Calu3 (cell line): ENCODE data around the gene LBHD2. TPM values are rescaled to one million over a fixed set of nuclear protein-coding genes. Genes with fewer than 3 reads are reported as not detected.

Experiments used
- BruUV-seq: library from RNA; stranded (reverse); fragments of 400-500 nt; replicated peaks from 2 replicates; lab custom pipeline; 2021; lab: Mats Ljungman, UMichigan
- CTCF ChIA-PET: fragments of 300-600 bp; sonication (Branson Sonifier 250); formaldehyde crosslinking; loops from one replicate; lab custom pipeline; 2022; ENCODE audit warnings: antibody characterized with exemption; lab: Charles Lee
- DNase-seq: peaks from one replicate; pipeline ENCODE4 v3.0.0; 2022
- H3K27ac Mint-ChIP-seq: one replicate; pipeline ENCODE4 v1.8.0; 2022; ENCODE audit warnings: mixed read lengths; ENCODE audit not compliant: unreplicated experiment
- H3K27me3 Mint-ChIP-seq: one replicate; pipeline ENCODE4 v1.8.0; 2022; ENCODE audit warnings: mixed read lengths; ENCODE audit not compliant: unreplicated experiment
- H3K36me3 Mint-ChIP-seq: one replicate; pipeline ENCODE4 v1.8.0; 2022; ENCODE audit warnings: mild to moderate bottlenecking, moderate library complexity, mixed read lengths; ENCODE audit not compliant: insufficient read depth, unreplicated experiment
- H3K4me1 Mint-ChIP-seq: one replicate; pipeline ENCODE4 v1.8.0; 2022; ENCODE audit warnings: mild to moderate bottlenecking, low read depth, mixed read lengths; ENCODE audit not compliant: unreplicated experiment
- H3K4me3 Mint-ChIP-seq: one replicate; pipeline ENCODE4 v1.8.0; 2022; ENCODE audit warnings: mild to moderate bottlenecking, low read depth, moderate library complexity, mixed read lengths; ENCODE audit not compliant: unreplicated experiment
- H3K9me3 Mint-ChIP-seq: one replicate; pipeline ENCODE4 v1.8.0; 2022; ENCODE audit warnings: low read depth, mixed read lengths; ENCODE audit not compliant: unreplicated experiment
- intact Hi-C: fragments of 100-400 bp; cut with micrococcal nuclease; formaldehyde crosslinking; loops from one replicate; pipeline ENCODE4 v1.10.0; 2022; ENCODE audit not compliant: unreplicated experiment
- total RNA-seq: library from RNA; stranded (reverse); gene quantifications from 2 replicates; pipeline ENCODE4 v1.2.3, GENCODE V29; 2022
- TF ChIP-seq, protein P1 (sequence below): fragments of 200-600 bp; IDR thresholded peaks from one replicate; pipeline ENCODE4 v1.8.0; 2022; ENCODE audit warnings: antibody characterized with exemption; ENCODE audit not compliant: unreplicated experiment

Gene LBHD2
- total RNA-seq, 1 experiment from 2014 or later: not detected

DNA sequence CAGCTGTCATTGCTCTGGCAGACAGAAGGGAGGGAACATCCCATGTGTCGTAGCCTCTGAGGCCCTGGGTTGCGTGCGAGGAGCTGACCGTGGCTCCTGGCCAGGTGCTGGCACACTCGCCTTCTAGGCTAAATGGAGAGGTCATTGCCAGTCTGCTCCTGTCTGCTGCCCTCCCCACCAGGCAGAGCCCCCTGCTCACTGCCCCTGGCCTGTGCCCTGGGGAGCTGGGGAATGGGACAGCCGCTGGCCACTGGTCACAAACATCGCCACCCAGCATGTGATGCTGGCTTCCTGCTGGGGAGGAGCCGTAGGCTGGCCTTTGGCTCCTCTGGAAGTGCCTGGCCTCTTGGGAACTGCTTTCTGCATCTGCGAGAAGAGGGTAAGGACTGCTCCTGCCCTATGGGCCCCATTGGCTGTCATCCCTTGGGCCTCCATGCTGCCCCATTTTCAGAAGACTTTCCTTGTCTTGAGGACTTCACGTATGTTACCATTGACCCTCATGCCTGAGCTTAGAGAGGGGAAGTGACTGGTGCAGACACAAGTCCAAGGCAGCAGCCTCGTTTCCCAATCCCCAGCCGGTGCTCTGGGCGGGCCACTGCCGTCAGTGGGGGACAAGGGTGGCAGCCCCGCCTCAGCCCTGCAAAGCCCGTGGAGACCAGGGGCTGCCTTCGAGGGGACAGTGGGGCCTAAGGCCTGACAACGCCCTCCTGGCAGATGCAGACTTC is 37.3 kb downstream of the LBHD2 start:
- TF ChIP-seq, protein P1, sequence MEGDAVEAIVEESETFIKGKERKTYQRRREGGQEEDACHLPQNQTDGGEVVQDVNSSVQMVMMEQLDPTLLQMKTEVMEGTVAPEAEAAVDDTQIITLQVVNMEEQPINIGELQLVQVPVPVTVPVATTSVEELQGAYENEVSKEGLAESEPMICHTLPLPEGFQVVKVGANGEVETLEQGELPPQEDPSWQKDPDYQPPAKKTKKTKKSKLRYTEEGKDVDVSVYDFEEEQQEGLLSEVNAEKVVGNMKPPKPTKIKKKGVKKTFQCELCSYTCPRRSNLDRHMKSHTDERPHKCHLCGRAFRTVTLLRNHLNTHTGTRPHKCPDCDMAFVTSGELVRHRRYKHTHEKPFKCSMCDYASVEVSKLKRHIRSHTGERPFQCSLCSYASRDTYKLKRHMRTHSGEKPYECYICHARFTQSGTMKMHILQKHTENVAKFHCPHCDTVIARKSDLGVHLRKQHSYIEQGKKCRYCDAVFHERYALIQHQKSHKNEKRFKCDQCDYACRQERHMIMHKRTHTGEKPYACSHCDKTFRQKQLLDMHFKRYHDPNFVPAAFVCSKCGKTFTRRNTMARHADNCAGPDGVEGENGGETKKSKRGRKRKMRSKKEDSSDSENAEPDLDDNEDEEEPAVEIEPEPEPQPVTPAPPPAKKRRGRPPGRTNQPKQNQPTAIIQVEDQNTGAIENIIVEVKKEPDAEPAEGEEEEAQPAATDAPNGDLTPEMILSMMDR: no peak
- Mint-ChIP-seq H3K27me3 (no peaks in the 10 kb centered on the region), H3K9me3 (no peaks in the 10 kb centered on the region), H3K4me3 (peak overlapping the region; percentile 41), H3K4me1 (peaks cover 31% of the 10 kb centered on the region), H3K27ac (no peak overlapping the region), H3K36me3 (peaks cover 44% of the 10 kb centered on the region)
- CTCF ChIA-PET: no interaction called here
- intact Hi-C loops: no loop called here
- no peak for DNase-seq
- no TSS peak for BruUV-seq

GRCh38 chr14:103121846-103122584 is 38.0 kb downstream of the LBHD2 start:
- intact Hi-C loops: no loop called here
- H3K9me3 Mint-ChIP-seq: no peaks in the 10 kb centered on the region
- BruUV-seq: no TSS peak
- peak overlapping the region; percentile 41 for H3K4me3 Mint-ChIP-seq
- peaks cover 42% of the 10 kb centered on the region for H3K36me3 Mint-ChIP-seq
- H3K27me3 Mint-ChIP-seq: no peaks in the 10 kb centered on the region
- CTCF ChIA-PET: no interaction called here
- peak overlapping the region; percentile 27 for H3K27ac Mint-ChIP-seq
- TF ChIP-seq, protein P1: no peak
- peaks cover 28% of the 10 kb centered on the region for H3K4me1 Mint-ChIP-seq
- DNase-seq: peak; percentile 92

GRCh38 chr14:103122585-103122946 is 38.6 kb downstream of the LBHD2 start:
- Mint-ChIP-seq H3K4me3 (peak overlapping the region; percentile 78), H3K27ac (peak overlapping the region; percentile 27), H3K36me3 (peaks cover 46% of the 10 kb centered on the region), H3K9me3 (no peaks in the 10 kb centered on the region), H3K27me3 (no peaks in the 10 kb centered on the region), H3K4me1 (peaks cover 29% of the 10 kb centered on the region)
- no TSS peak for BruUV-seq
- TF ChIP-seq, protein P1: no peak
- intact Hi-C loops: no loop called here
- DNase-seq: no peak
- CTCF ChIA-PET: no interaction called here

DNA sequence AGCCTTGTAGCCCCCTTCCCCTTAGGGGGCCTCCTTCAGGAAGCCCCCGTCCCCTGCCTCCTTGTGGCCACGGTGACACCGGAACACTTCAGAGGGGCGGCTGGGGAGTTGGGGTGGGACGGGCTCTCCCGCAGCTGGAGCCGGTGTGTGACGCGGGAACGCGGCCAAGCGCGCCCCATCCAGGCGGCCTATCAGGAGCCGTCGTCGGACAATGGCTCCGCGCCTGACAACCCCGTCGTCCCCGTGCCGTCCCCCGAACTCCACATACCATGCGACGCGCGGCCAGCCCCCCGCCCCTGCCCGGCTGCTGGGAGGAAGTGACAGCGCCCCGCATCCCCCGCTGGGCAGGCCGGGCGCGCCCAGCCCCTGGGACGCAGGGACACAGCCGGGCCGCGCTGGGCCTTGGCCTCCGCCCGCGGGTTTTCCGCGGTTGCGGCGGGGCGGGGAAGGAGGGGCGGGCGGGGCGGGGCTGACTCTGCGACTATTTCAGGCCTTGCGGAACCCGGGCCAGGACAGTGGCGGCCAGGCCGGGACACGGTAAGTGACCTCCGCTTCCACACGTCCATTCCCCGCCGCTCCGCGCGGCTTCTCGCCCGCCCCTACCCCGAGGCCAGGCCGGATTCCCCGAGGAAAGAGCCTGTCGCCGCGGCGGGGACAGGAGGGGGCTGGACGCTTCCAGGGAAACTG is 39.1 kb downstream of the LBHD2 start, which contains the start of gene TNFAIP2:
TNFAIP2 (plus strand) TSS at position 515 of the 687 bp plus-strand sequence. CDS start 2,997 bp downstream, outside the sequence.
- CTCF ChIA-PET: interaction anchor here (0.8 to 0.9 kb wide), 2 partner anchors 14 to 18 kb away, joined by 3 to 4 read pairs; no protein-coding TSS in a partner anchor
- no peak for DNase-seq

More for the DNA sequence above, 39.1 kb downstream of the LBHD2 start, which contains the start of gene TNFAIP2:
- no peaks in the 10 kb centered on the region for H3K9me3 Mint-ChIP-seq
- no peaks in the 10 kb centered on the region for H3K27me3 Mint-ChIP-seq
- H3K27ac Mint-ChIP-seq: peak within 1 kb of the TSS; percentile 49
- BruUV-seq: no TSS peak
- peak within 1 kb of the TSS; percentile 78 for H3K4me3 Mint-ChIP-seq
- peaks cover 35% of the 10 kb centered on the region for H3K4me1 Mint-ChIP-seq
- TF ChIP-seq, protein P1: no peak
- H3K36me3 Mint-ChIP-seq: peaks cover 51% of the 10 kb centered on the region
- intact Hi-C loops: no loop called here
